NCI-H146 (cell line): ENCODE data around the gene SCTR.

Experiments used
- DNase-seq: peaks from one replicate; lab custom pipeline; 2025; lab: John Stamatoyannopoulos, UW

The SCTR gene

DNA sequence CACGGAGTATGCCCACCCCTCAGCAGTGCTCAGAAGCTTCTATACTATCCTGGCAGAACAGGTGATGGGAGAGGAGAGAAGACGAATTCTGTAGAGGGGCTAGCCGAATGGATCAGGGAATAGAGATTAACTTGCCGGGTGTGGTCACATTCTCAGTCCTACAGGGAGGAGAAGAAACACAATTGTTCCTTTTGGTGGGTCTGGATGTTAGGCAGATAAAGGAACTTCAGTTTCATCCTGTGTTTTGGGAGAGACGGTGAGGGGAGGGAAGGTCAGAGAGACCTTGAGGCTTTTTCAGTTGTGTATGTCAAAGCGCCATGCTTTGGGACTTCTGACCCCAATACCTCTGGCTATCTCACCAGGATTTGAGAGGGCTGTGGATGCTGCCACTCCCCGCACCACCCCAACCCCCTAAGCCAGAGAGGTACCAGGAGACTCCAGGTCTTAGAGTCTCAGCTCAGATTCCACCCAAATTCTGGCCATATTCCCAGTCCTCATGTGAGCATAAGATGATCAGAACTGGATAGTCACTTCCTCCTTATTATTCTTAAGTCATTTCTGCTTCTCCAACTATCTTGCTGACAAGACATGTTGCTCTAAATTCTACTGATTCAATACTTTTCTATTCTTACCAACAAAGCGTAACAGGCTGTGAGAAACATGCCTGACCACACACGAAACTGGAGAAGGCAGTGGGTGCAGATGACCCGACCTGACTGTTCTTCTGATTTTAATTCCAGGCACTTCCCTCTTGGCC is 94.9 kb downstream of the SCTR start:
- DNase-seq, result no peak

DNA sequence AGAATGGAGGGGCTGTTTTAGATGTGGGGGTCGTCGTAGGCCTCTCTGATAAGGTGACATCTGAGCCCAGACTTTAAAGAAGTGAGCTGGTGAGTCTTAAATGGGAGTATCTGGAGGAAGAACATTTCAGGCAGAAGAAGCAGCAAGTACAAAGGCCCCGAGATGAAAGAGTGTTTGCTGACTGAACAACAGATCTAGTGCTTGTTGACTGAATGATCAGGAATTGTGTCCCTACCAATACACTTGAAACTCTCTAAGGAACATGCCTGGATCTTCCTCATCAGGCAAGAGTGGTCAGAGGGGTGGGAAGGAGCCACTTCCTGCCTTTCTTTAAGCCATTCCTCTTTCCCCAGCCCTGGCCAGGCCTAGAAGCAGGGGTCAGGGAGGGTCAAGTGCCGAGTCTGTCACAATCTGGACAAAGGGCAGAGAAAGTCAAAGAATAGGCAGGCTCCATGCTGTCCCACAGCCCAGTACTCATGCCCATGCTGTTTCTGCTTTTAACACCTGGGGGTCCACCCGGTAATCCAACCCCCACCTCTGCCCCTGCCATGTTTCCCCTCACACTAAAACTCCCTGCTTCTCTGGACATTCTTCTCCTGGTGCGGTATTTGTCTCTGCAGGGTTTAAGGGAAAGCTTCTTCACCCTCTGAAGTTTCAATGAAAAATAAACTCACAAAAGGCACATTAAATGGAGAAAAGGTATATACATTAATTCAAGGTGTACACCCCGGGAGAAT is 95.6 kb downstream of the SCTR start:
- no peak for DNase-seq

DNA sequence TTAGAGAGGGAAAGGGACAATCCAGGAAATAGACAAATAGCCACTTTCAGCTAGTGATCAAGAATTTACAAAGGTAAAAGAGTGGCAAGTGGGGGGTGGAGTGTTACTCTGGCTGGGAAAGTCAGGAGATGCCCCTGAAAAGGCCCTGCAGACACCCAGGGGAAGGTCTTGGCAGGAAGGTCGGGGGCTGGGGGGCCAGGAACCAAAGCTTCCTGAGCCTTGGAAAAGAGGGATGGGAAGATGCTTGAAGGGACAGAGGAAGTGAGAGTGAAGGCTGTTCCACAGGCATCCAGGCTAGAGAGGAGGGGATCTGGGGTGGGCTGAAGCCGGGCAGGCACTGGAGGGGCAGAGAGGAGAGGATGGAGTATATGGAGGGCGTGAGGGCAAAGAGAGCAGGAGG is 96.5 kb downstream of the SCTR start:
- no peak for DNase-seq

DNA sequence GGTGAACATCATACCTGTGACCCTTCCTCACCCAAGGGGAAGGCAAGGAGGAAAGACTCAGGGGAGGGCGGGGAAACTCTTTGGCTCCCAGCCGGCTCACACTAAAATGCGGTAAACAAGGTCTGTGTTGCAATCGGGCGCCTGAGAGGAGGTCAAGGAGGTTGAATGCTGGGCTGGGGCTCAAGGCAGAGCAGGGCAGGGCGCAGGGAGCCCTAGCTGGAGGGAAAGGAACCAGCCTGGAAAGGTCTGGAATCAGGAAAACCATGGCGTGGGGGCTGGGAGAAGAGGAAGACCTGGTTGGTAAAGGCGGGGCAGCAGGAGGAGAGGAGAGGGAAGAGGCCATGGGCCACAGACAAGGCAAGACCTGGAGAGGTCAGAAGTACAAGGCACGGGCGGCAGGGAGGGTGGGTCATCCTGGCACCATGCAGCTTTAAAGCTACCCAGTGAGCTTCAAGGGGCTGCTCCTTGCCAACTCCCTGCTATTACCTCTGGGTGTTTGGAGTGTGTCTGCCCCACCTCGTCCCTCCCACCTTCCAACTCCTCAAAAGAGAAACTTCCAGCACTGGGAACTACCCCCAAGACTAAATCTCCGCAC is 97.4 kb downstream of the SCTR start:
- no peak for DNase-seq

DNA sequence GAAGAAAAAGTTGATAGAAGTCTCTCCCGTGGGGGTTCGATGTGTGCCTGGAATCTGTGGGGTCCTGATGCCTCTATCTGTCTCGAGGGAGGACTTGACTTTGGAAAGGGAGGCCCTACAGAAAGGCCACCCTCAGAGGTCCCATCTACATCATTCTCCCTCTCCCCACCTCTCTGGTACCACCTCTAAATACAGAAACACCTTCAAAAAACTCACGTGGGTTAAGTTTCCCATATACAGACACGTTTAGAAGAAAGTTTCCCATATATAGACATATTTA is 97.9 kb downstream of the SCTR start:
- DNase-seq, result no peak

DNA sequence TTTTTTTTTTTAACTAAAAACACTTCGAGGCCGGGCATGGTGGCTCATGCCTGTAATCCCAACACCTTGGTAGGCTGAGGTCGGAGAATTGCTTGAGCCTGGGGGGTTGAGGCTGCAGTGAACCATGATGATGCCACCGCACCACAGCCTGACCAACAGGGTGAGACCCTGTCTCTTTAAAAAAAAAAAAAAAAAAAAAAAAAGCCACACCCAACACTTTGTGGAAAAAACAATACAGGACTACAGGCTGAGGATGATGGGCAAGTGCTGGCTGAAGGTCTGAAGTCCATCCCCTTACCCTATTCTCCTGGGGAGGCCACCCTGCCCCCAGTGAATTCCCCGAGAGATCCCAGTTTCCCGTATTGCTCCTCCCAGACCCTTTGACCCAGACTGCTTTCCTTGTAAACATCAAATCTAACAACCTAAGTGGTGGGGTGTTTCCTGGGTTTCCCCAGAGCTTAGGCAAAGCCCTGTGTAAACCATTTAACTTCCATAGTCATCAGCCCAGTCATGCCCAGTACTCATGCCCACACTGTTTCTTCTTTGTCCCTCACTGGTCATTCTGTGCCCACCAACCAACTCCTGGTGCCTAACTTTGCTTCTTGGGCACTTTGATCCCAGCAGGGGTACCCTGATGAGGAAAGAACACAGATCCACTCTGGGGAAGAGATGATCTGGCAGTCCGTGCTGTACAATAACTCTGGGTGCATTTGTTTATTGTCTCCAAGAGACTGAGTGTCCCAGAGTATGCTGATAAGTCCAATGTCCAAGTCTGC is 98.5 kb downstream of the SCTR start:
- DNase-seq, result no peak

DNA sequence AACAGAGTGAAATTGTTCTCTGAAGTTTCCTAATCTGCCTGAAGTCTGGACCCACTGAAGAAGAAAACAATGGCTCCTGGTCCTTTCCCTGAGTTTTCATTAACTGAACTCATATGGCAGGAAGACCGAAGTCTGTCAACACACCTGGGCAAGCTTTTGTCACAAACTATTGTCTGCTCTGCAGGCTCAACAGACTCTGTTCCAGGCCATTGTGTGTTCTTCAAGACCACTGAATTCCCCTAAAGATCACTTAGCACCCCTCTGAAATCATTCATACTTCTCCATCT is 99.2 kb downstream of the SCTR start:
- no peak for DNase-seq

DNA sequence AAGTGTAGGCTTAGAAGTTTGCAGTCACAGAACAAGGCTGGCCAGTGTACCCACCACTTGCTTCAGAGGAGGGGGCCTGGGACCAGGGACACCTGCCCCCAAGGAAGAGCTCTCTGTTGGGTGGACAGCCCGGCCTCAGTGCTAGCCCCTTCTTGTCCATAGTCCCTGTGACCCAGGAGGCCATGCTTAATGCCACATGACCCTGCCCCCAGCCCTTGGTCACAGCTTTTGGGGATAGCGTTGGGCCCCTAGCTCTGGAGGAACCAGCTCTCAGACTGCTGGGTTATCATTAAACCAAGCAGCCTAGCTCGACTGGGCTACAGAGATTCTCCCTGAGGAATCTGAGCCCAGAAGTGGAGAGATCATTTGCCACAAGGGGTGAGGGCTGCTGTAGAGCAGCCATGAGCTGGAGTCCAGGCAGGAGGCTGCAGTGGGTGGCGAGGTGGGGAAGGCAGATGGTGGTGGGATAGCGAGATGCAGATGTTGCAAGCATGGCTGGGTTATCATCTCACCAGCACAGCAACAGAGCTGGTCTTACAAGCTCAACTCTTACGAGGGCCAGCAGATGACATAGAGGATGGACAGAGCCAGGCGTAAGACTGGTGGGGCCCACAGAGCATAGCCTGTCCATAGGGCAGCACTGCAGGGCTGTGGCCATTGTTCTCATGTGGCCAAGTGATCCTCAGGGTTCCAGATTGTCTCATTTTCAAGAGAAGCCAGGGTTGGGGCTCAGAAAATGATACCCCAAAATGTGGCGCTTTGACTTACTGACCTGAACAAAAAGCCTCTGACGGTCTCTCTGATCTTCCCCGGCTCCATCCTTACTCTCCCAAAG is 99.8 kb downstream of the SCTR start:
- DNase-seq, result no peak

DNA sequence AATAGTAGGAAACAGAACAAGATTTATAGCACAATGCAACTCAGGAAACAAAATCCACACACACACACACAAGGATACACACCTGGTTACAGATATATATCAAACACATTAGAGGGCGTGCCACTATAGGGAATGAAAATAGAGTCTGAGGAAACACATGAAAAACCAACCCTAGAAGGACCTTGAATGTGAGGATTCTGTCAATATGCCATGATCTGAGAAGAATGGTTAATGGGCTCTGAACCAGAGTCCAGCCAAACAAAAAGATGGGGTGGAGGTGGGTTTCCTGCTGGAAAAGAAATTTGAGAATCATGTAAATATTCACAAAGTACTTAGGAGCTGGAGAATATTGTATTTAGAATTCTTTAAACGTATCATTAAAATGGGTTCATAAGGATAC is 100.5 kb downstream of the SCTR start:
- no peak for DNase-seq

DNA sequence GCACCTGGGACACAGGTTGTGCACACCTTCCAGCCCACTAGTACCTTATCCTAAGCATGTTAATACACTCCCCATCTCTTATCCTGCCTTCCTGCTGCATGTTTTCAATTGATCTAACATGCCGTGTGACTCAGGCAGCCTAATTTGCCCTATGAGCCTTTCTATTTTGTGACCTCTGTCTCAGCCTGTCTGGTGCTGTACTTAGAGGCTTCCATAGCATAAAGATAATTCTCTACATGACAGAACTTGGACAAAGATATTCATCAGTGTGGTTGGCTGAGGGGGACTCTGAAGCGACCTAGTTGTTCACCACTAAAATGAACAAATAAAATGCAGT is 101.2 kb downstream of the SCTR start:
- DNase-seq, result no peak

DNA sequence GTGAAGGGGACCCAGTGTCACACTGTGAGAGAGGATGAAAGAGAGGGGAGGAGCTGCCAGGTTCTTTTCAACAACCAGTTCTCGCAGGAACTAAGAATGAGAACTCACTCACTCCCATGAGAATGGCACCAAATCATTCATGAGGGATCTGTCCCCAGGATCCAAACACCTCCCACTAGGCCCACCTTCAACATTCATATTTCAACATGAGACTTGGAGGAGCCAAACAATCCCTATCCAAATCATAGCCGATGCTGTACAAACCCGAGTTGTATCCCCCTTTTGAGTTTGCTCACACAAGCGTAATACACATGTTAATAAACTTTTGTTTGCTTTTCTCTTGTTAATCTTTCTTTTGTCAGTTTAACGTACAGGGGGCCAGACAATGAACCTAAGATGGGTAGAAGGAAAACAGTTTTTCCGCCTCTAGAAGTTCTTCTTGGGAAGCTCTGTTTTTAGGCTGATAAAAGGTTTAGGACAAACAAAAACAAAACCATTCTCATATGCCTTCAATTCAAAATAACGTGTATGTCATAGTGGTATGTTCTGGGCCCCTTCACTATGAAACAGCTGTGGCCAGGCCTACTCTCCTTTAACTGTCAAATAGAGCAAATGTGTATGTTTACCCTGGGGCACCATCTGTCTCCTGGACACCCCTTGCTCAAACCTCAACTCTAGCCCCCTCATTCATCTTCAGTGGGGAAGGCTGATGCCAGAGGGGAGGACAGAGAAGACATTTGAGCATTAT is 101.7 kb downstream of the SCTR start:
- no peak for DNase-seq

DNA sequence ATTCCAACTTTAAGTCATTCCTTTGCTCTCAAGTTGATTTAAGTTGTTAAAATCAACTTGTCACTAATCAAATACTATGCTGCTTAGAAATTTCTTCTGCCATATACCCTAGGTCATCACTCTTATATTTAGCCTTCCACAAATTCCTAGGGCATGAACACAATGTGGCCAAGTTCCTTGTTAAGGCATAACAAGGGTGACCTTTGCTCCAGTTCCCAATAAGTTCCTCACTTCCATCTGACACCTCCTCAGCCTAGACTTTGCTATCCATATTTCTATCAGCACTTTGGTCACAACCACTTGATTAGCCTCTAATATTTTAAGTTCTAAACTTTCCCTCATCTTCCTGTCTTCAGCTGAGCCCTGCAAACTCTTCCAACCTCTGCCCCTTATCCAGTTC is 102.5 kb downstream of the SCTR start:
- DNase-seq, result no peak

DNA sequence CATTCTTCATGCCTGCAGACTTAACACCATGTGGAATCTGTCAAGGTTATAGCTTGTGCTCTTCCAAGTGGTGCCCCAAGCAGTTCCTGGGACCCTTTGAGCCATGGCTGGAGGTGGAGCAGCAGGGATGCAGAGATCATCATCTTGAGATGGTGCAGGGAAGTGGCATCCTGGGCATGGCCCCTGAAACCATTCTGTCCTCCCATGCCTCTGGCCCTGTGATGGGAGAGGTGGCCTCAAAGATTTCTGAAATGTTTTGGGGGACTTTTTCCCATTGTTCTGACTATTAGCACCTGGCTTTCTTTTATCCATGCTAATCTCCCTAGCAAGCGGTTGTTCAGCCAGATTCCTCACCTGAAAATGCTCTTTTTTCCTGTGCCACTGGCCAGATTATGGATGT is 103.0 kb downstream of the SCTR start:
- no peak for DNase-seq

DNA sequence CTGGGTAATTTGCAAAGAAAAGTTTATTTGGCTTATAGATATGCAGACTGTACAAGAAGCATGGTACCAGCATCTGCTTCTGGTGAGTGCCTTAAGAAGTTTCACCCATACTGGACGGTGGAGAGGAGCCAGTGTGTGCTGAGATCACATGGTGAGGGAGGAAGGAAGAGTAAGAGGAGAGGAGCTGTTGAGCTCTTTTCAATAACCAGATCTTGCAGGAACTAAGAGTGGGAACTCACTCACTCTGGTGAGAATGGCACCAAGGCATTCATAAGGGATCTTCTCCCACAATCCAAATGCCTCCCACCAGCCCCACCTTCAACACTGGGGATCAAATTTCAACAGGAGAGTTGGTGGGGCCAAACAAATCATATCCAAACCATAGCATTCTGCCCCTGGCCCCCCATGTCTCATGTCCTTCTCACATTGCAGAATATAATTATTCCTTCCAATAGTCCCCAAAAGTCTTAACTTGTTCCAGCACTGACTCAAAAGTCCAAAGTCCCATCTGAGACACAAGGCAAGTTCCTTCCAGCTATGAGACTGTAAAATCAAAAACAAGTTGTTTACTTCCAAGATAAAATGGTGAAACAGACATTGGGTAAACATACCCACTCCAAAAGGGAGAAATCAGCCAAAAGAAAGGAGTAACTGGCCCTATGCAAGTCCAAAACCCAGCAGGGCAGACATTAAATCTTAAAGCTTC is 104.3 kb downstream of the SCTR start:
- no peak for DNase-seq

DNA sequence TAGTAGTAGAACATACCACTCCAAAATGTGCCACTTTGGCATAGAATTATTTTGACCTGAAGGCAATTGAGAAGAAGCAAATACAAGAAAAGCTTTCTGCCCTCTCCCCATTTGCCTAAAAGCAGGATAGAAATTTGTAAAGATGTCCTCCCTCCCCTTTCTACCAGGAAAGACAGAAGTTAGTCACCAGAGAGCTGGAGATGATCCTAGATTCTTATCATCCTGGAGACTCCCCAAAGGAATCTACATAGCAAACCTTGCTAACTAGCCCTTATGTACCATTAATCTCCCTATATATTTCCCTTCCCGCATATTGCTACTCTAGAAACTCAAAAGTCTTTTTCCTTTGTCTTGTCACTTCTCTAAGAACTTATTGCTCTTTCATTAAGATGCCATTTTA is 105.2 kb downstream of the SCTR start:
- DNase-seq, result no peak

DNA sequence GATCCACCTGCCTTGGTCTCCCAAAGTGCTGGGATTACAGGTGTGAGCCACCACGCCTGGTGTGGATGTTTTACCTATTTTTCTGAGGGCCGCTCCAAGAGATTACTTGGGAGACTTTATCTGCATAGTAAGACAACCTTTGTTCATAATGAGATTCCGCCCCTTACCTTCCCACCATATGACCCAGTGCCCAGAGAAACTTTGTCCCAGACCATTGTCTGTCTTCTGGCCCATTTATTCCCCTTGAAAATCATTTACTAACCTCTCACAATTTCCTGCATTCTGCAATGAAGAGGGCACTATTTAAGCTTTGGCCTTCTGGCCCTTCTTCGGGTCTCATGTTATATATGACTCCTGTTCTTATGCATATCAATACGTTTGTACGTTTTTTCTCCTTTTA is 106.4 kb downstream of the SCTR start:
- no peak for DNase-seq

DNA sequence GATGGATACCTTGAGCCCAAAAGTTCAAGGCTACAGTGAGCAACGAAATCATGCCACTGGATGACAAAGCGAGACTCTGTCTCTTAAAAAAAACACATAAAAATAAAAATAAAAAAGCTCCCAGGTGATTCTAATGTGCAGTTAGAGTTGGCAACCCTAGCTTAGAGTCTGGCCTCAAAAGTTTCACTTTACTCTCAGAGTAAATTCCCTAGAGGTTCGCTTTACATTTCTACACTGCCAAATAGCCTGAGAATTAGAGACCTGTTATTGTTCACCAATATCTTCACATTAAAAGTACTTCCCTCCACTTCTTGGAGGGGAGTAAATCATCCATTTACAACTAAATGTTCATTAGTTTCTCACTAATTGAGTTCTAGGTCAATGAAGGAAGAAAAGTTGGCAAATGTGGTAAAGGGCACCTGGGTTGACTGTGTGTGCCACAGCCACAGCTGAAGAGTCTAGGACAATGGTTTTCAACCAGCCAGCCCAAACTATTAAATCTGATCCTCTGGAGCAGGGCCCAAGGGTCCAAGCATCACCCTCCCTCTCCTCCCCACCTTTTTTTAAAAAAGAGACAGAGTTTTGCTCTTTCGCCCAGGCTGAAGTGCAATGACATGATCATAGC is 107.9 kb downstream of the SCTR start:
- no peak for DNase-seq

DNA sequence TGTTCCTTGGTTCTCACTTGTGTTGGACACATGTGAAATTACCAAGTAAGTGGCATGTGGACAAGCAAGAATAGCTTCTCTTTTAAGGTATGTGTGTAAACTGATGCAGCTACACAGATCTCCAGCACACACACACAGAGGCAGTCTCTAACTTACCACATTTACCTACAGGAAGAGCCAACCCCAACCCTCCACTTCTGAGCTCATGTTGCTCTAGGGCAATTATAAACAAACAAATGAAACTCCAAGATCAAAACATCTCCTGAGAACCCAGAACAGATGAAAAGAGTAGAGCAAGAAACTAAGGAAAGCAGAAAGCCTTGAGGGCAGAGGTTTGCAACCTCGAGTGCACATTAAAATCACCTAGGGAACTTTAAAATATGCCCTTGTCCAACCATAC is 108.7 kb downstream of the SCTR start:
- DNase-seq, result no peak

DNA sequence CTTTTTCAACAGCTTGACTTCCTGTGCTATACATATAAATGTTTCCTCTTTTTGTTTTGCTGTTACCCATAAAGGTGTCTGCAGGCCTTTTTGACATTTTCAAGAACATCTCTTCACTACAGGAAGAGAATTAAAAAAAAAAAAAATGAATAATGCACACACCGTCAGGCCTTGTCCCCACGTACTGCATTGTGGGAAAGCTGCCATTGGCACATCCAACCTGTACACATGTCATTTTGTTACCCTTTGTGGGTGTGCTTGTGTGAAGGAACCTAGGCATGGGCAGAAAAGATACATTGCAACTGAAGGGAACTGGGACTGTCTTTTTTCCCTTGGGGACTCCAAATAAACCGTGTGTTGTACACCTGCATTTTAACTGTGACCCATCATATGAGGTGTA is 109.4 kb downstream of the SCTR start:
- DNase-seq, result no peak

DNA sequence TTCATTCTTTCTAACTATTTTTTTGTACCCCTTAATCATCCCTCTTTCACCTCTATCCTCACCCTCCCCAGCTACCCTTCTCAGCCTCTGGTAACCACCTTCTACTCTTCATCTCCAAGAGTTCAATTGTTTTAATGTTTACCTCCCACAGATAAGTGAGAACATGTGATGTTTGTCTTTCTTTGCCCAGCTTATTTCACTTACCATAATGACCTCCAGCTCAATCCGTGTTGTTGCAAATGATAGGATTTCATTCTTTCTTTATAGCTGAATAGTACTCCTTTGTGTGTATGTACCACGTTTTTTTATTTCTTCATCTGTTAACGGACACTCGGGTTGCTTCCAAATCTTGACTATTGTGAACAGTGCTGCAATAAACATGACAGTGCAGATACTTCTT is 114.8 kb downstream of the SCTR start:
- DNase-seq, result no peak

DNA sequence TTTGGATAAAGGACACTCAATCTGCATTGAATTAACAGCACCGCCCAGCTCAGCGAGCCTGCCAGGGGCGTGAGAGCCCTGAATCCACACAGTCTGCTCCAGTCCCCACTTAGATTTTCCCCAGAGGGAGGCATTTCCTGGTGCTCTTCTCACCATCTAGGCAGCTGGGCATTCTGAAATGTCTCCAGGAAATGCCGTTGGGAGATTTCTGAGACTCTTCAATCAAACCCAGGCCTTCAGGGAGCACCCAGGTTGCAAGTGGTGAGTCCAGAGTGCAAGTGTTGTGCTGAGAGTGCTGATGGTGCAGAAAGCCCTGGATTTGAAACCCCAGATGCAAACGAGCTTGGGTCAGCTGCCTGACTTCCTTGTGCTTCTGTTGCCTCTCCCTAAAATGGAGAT is 116.1 kb downstream of the SCTR start:
- DNase-seq, result no peak
